HepG2 (cell line): ENCODE data around the gene SSR2. TPM values are rescaled to one million over a fixed set of nuclear protein-coding genes. Genes with fewer than 3 reads are reported as not detected.

Source experiments
- CENPT ChIP-seq: sonication (generic); formaldehyde crosslinking; IDR thresholded peaks from 2 replicates; pipeline ENCODE4 v1.8.0; 2022; ENCODE audit warnings: low read depth, mild to moderate bottlenecking, moderate library complexity, missing genetic modification reagents
- HES4 ChIP-seq: sonication (generic); formaldehyde crosslinking; IDR thresholded peaks from 2 replicates; pipeline ENCODE4 v1.9.0; 2021; ENCODE audit warnings: mild to moderate bottlenecking, missing genetic modification reagents, borderline replicate concordance
- MIER2 ChIP-seq: IDR thresholded peaks from 2 replicates; pipeline ENCODE4 v1.6.1; 2016; ENCODE audit warnings: missing biosample characterization, missing genetic modification reagents
- NR3C1 ChIP-seq: sonication (generic); formaldehyde crosslinking; IDR thresholded peaks from 2 replicates; pipeline ENCODE4 v1.4.0; 2020; ENCODE audit warnings: missing genetic modification reagents
- SMAD9 ChIP-seq: sonication (generic); formaldehyde crosslinking; IDR thresholded peaks from 2 replicates; pipeline ENCODE4 v1.5.1; 2020; ENCODE audit warnings: mild to moderate bottlenecking, missing genetic modification reagents
- SMARCE1 ChIP-seq: fragments of 450-650 bp; IDR thresholded peaks from 2 replicates; pipeline ENCODE4 v1.6.1; 2017; ENCODE audit warnings: borderline replicate concordance
- ZC3H13 ChIP-seq: sonication (generic); formaldehyde crosslinking; IDR thresholded peaks from 2 replicates; pipeline ENCODE4 v1.8.1; 2023; ENCODE audit warnings: mild to moderate bottlenecking, missing genetic modification reagents, moderate library complexity
- ZNF501 ChIP-seq: sonication (generic); formaldehyde crosslinking; IDR thresholded peaks from 2 replicates; pipeline ENCODE4 v1.5.1; 2020; ENCODE audit warnings: mild to moderate bottlenecking, moderate library complexity, missing genetic modification reagents
- ZNF713 ChIP-seq: sonication (generic); formaldehyde crosslinking; IDR thresholded peaks from 2 replicates; pipeline ENCODE4 v1.4.0; 2020; ENCODE audit warnings: mild to moderate bottlenecking, missing genetic modification reagents
- ZNF878 ChIP-seq: sonication (generic); formaldehyde crosslinking; IDR thresholded peaks from 2 replicates; pipeline ENCODE4 v1.8.1; 2023; ENCODE audit warnings: mild to moderate bottlenecking, missing genetic modification reagents, moderate library complexity
- polyA plus RNA-seq, 8 experiments: library from polyadenylated mRNA; depleted of rRNA in 3 of 8; stranded (reverse) in 7 of 8; unstranded in 1 of 8; fragments of >200 nt; fragmentation: Illumina TruSeq in 4 of 8; extraction: Trizol in 4 of 8; gene quantifications; 2 replicates each; pipeline versions ENCODE4 v1.2.1 to v1.2.3, GENCODE V29; 2011 to 2016; ENCODE audit warnings: low read depth in 4 of 8, missing spikeins in 1 of 8, mixed read lengths in 1 of 8; ENCODE audit not compliant: insufficient read depth in 1 of 8
- total RNA-seq, 5 experiments: library from RNA; depleted of rRNA; stranded (reverse); fragments of >200 nt; fragmentation: Illumina TruSeq; extraction: Trizol; gene quantifications; 2 replicates each; pipeline ENCODE4 v1.2.3, GENCODE V29; 2016; ENCODE audit warnings: low read depth in 1 of 5
- TF ChIP-seq, protein P1 (sequence below): sonication (generic); formaldehyde crosslinking; conservative IDR thresholded peaks from 2 replicates; pipeline ENCODE4 v1.5.0; 2020; ENCODE audit warnings: missing genetic modification reagents
- TF ChIP-seq, protein P2 (sequence below): sonication (generic); formaldehyde crosslinking; IDR thresholded peaks from 2 replicates; pipeline ENCODE4 v1.4.0; 2020; ENCODE audit warnings: missing genetic modification reagents
- TF ChIP-seq, protein P3 (sequence below): sonication (generic); formaldehyde crosslinking; IDR thresholded peaks from 2 replicates; pipeline ENCODE4 v1.5.0; 2020; ENCODE audit warnings: mild to moderate bottlenecking, missing genetic modification reagents
- TF ChIP-seq, protein P4 (sequence below): sonication (generic); formaldehyde crosslinking; IDR thresholded peaks from 2 replicates; pipeline ENCODE4 v1.9.0; 2021; ENCODE audit warnings: missing genetic modification reagents, borderline replicate concordance
- TF ChIP-seq, protein P5 (sequence below): sonication (generic); formaldehyde crosslinking; IDR thresholded peaks from 2 replicates; pipeline ENCODE4 v1.4.0; 2020; ENCODE audit warnings: missing genetic modification reagents

SSR2 gene
- total and polyA plus RNA-seq, 2 of the 13 experiments (the other 11 are each of a cell fraction or from before 2014, with no cell fraction given), result 284 to 461 TPM

DNA sequence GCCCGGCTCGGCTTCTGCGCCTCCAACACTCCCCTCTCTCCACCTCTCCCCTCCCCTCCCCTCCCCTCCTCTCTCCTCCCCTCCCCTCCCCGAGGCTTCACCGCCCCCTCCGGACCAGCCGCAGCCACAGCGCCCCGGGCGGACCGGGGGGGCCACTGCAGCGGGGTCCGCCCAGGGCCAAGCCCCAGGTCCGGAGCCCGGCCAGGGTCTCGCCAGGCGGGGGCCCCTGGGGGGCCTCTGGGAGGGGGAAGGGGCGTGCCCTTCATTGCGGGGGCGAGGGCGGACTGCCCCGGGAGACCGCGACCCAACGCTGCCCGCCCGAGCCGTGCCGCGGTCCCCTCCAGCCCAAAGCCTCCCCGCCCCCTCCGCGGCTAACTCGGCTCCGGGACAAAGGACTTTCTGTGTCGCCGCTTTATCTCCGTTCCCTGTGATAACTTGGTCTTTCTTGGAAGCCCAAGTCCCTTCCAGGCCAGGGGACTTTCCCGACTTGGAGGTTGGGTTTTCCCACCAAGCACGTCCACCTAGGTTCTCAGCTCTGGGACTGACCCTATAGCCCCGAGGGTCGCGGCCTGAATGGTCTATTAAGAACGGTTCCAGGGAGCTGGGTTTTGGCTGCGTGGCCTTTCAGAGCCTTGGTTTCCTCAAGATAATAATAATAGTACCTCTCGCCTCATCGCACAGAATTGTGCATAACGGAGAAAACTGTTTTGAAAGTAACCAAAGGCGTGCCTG, 33.2 kb upstream of the SSR2 start, which contains the start of gene UBQLN4 (continued):
- TF ChIP-seq, protein P1, sequence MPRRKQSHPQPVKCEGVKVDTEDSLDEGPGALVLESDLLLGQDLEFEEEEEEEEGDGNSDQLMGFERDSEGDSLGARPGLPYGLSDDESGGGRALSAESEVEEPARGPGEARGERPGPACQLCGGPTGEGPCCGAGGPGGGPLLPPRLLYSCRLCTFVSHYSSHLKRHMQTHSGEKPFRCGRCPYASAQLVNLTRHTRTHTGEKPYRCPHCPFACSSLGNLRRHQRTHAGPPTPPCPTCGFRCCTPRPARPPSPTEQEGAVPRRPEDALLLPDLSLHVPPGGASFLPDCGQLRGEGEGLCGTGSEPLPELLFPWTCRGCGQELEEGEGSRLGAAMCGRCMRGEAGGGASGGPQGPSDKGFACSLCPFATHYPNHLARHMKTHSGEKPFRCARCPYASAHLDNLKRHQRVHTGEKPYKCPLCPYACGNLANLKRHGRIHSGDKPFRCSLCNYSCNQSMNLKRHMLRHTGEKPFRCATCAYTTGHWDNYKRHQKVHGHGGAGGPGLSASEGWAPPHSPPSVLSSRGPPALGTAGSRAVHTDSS (CRISPR knock-in tag), result no peak
- TF ChIP-seq, protein P2, sequence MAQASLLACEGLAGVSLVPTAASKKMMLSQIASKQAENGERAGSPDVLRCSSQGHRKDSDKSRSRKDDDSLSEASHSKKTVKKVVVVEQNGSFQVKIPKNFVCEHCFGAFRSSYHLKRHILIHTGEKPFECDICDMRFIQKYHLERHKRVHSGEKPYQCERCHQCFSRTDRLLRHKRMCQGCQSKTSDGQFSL (CRISPR knock-in tag), result no peak
- TF ChIP-seq, protein P3, sequence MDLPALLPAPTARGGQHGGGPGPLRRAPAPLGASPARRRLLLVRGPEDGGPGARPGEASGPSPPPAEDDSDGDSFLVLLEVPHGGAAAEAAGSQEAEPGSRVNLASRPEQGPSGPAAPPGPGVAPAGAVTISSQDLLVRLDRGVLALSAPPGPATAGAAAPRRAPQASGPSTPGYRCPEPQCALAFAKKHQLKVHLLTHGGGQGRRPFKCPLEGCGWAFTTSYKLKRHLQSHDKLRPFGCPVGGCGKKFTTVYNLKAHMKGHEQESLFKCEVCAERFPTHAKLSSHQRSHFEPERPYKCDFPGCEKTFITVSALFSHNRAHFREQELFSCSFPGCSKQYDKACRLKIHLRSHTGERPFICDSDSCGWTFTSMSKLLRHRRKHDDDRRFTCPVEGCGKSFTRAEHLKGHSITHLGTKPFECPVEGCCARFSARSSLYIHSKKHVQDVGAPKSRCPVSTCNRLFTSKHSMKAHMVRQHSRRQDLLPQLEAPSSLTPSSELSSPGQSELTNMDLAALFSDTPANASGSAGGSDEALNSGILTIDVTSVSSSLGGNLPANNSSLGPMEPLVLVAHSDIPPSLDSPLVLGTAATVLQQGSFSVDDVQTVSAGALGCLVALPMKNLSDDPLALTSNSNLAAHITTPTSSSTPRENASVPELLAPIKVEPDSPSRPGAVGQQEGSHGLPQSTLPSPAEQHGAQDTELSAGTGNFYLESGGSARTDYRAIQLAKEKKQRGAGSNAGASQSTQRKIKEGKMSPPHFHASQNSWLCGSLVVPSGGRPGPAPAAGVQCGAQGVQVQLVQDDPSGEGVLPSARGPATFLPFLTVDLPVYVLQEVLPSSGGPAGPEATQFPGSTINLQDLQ (CRISPR knock-in tag), result no peak
- TF ChIP-seq ZNF501 (CRISPR knock-in tag), result no peak
- TF ChIP-seq NR3C1, result no peak
- TF ChIP-seq CENPT (CRISPR knock-in tag), result no peak
- no peak for TF ChIP-seq MIER2 (CRISPR knock-in tag)
- 0 out of 2 replicates have a peak, but pooled peaks have one; percentile 23 for TF ChIP-seq ZNF878 (CRISPR knock-in tag)
- TF ChIP-seq SMAD9 (CRISPR knock-in tag), result no peak
- TF ChIP-seq HES4 (CRISPR knock-in tag), result peak; percentile 31; the same call in 1 of the 2 replicates
- TF ChIP-seq, protein P4, sequence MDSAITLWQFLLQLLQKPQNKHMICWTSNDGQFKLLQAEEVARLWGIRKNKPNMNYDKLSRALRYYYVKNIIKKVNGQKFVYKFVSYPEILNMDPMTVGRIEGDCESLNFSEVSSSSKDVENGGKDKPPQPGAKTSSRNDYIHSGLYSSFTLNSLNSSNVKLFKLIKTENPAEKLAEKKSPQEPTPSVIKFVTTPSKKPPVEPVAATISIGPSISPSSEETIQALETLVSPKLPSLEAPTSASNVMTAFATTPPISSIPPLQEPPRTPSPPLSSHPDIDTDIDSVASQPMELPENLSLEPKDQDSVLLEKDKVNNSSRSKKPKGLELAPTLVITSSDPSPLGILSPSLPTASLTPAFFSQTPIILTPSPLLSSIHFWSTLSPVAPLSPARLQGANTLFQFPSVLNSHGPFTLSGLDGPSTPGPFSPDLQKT (CRISPR knock-in tag), result no peak
- TF ChIP-seq ZC3H13 (CRISPR knock-in tag), result 0 out of 2 replicates have a peak, but pooled peaks have one; percentile 0
- no peak for TF ChIP-seq SMARCE1
- TF ChIP-seq, protein P5, sequence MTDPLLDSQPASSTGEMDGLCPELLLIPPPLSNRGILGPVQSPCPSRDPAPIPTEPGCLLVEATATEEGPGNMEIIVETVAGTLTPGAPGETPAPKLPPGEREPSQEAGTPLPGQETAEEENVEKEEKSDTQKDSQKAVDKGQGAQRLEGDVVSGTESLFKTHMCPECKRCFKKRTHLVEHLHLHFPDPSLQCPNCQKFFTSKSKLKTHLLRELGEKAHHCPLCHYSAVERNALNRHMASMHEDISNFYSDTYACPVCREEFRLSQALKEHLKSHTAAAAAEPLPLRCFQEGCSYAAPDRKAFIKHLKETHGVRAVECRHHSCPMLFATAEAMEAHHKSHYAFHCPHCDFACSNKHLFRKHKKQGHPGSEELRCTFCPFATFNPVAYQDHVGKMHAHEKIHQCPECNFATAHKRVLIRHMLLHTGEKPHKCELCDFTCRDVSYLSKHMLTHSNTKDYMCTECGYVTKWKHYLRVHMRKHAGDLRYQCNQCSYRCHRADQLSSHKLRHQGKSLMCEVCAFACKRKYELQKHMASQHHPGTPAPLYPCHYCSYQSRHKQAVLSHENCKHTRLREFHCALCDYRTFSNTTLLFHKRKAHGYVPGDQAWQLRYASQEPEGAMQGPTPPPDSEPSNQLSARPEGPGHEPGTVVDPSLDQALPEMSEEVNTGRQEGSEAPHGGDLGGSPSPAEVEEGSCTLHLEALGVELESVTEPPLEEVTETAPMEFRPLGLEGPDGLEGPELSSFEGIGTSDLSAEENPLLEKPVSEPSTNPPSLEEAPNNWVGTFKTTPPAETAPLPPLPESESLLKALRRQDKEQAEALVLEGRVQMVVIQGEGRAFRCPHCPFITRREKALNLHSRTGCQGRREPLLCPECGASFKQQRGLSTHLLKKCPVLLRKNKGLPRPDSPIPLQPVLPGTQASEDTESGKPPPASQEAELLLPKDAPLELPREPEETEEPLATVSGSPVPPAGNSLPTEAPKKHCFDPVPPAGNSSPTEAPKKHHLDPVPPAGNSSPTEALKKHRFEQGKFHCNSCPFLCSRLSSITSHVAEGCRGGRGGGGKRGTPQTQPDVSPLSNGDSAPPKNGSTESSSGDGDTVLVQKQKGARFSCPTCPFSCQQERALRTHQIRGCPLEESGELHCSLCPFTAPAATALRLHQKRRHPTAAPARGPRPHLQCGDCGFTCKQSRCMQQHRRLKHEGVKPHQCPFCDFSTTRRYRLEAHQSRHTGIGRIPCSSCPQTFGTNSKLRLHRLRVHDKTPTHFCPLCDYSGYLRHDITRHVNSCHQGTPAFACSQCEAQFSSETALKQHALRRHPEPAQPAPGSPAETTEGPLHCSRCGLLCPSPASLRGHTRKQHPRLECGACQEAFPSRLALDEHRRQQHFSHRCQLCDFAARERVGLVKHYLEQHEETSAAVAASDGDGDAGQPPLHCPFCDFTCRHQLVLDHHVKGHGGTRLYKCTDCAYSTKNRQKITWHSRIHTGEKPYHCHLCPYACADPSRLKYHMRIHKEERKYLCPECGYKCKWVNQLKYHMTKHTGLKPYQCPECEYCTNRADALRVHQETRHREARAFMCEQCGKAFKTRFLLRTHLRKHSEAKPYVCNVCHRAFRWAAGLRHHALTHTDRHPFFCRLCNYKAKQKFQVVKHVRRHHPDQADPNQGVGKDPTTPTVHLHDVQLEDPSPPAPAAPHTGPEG (CRISPR knock-in tag), result peak; percentile 81
- no peak for TF ChIP-seq ZNF713 (CRISPR knock-in tag)
